DND-41 (cell line): ENCODE data around the gene TF.

Experiments used
- CTCF ChIP-seq: IDR thresholded peaks from 2 replicates; pipeline ENCODE4 v1.5.1; 2012; ENCODE audit warnings: borderline replicate concordance, low read length, moderate library complexity, mild to moderate bottlenecking; ENCODE audit not compliant: poor library complexity, severe bottlenecking; ENCODE audit errors: extremely low read depth
- EZH2 ChIP-seq: IDR thresholded peaks from 3 replicates; pipeline ENCODE4 v1.6.1; 2012; ENCODE audit warnings: borderline replicate concordance, low read depth, mild to moderate bottlenecking, moderate library complexity, low read length, inconsistent platforms; ENCODE audit not compliant: severe bottlenecking

- TF ChIP-seq CTCF (no peak), EZH2 (no peak)
Observed at GRCh38 chr3:133760916-133761315, 14.7 kb downstream of the TF start.
